SKM-1 treated with dmso at 0.1 percent for 144 hours (cell line): ENCODE data around the gene SEMA3F.

Experiments used
- DNase-seq: peaks from one replicate; lab custom pipeline; 2025; ENCODE audit not compliant: unreplicated experiment; lab: John Stamatoyannopoulos, UW

SEMA3F gene

DNA sequence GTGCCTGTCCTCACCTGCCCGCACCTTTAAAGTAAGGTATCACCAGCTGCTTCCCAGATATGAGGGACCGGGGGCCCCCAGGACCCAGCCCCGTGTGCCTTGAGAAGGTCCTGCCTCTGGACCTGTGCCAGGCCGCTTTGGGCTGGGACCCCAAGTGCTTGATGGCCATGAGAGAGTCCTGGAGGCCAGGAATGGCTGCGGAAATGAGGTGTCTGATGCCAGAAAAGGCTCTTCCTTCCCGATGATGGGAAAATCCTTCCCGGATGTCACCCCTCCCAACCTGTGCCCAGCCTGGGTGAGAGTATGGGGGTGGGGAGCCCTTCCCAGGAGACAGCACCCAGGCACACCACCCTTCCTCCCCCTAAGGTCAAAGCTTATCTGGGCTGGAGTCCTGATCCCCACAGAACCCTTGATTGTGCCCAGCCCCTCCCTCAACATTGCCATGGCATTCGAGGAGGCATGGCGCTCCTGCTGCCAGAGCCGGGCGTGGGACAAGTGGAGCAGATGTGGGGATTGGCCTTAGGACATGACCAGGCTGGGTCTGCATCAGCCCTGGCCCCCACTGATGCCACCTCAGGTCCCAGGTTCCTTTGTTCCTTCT lies 14.2 kb downstream of the SEMA3F start:
- DNase-seq = no peak

DNA sequence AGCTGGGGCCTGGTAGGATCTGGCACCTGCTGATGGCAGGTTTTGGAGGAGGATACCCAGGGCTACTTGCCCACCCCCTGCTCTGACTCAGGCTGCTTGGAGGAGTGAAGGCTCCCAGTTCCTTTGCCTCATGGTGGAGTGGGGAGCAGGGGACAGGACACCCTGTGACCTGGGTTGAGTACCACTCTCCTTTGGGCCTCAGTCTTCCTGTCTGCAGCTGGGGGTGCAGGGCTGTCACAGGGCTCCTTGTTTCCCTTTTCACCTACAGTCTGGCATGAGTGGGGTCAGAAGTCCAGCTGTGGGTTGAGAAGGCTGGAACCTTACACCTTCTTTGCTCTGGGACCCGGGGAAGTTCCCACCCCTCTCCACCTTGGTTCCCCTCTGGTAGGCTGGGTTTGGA lies 14.7 kb downstream of the SEMA3F start:
- no peak for DNase-seq

DNA sequence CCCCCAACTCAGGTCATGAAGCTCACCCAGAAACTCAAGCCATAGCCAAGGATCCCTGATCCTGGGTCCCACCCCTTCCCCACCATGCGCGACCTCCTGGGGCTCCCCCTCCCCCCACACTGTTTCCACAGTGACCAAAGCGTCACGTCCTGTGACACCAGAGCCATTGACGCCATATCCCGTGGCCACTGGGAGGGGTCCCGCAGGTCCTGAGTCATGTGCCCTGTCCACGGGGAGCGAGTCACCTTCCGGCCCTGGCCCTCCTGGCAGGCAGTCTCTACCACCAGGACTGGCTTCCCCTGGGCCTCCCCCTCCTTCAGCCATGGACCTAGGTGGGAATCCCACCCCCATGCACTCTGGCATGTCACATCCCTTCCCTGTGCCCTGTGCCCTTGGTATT lies 15.6 kb downstream of the SEMA3F start:
- DNase-seq = no peak

- DNase-seq = no peak
These were observed 16.6 kb downstream of the SEMA3F start for GRCh38 chr3:50171540-50172301.

DNA sequence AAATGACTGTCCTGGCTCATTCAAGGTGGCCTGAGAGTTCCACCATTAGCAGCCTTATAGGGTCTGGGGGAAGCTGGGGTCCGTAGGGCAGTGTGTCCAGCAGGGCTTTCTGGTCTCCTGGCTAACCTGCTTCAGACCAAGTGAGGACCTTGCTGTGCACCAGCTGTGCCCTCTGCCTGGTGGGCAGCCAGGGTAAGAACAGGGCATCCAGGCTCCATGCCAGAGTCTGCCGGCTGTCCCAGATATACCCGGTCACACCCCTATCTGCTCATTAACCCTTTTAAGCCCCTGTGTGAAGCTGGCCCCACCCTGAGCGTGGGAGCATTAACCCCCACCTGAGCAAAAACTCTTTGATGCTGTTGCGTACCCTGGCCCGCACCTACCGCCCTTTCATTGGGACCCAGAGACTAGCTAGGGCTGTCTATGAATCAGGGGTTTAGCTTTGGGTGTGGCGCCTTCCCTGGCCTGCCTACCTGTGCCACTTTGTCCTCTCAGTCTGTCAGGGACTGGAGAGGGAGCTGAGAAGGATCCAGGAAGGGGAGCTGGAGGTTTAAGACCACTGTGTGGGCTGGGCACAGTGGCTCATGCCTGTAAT lies 17.6 kb downstream of the SEMA3F start:
- DNase-seq = no peak

- DNase-seq = no peak
These were observed 18.8 kb downstream of the SEMA3F start for GRCh38 chr3:50173685-50174516.

DNA sequence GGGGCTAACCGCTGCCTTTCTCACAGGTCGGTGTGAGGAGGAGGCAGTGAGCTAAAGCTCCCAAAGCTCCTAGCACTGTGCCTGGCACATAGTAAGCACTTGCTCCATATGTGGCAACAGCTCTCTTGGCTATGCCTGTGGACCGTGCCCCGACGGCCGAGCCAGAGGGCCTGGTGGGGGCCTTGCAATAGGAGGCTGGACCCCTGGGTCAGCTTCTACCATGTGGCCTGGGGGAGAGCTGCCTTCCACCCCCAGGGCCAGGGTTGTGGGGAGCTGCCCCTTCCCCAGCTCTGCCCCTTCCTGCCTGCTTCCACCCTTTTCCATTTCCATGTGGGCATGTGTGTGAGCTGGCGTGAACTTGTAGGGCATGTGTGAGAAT lies 19.4 kb downstream of the SEMA3F start:
- no peak for DNase-seq

GRCh38 chr3:50174947-50175524 lies 19.9 kb downstream of the SEMA3F start:
- DNase-seq = no peak

GRCh38 chr3:50177346-50177745 lies 22.2 kb downstream of the SEMA3F start:
- no peak for DNase-seq

GRCh38 chr3:50179710-50180109 lies 24.6 kb downstream of the SEMA3F start:
- no peak for DNase-seq

DNA sequence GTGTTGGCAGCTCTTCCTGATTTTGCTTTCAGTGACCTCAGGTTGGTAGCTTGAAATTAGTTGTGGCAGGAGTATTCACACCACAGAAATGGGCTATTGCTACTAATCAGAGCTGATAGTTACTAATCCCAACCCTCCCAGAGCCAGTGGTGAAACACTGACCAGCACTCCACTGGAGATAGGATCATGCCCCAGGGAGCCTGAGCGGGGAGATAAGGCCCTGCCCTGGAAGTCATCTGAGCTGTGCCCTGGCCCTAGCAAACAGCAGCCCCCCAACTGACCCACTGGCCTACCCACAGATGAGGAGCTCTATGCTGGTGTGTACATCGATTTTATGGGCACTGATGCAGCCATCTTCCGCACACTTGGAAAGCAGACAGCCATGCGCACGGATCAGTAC lies 26.9 kb downstream of the SEMA3F start:
- no peak for DNase-seq

GRCh38 chr3:50182533-50183099 lies 27.5 kb downstream of the SEMA3F start:
- no peak for DNase-seq

GRCh38 chr3:50183755-50184154 lies 28.6 kb downstream of the SEMA3F start:
- DNase-seq = no peak

DNA sequence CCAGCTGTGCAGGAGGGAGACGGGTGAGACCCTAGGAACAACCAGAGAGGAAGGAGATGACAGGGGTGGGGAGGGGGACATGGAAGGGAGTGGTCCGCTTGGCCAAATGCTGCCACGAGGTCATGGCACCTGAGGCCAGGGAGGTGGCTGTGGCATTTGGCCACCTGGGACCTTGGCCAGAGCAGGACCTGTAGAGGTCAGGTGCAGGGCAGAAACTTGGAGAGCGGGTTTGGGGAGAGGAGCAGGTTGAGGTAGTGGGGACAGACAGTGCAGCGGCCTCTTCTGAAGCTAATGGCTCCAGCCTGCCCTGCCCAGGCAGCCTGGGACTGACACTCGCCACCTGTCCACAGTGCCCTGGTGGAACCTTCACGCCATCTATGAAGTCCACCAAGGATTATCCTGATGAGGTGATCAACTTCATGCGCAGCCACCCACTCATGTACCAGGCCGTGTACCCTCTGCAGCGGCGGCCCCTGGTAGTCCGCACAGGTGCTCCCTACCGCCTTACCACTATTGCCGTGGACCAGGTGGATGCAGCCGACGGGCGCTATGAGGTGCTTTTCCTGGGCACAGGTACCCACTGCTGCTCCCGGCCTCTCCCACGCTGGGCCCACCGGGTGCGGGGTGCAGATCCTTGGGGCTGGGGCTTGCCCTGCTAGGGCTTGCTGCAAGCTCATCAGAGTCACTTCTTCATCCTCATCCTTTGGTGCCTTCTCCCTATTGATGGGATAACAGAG lies 29.3 kb downstream of the SEMA3F start:
- DNase-seq = no peak

- DNase-seq = no peak
These were observed 30.1 kb downstream of the SEMA3F start for GRCh38 chr3:50185230-50185629.

GRCh38 chr3:50186096-50186495 lies 31.0 kb downstream of the SEMA3F start:
- DNase-seq = no peak

DNA sequence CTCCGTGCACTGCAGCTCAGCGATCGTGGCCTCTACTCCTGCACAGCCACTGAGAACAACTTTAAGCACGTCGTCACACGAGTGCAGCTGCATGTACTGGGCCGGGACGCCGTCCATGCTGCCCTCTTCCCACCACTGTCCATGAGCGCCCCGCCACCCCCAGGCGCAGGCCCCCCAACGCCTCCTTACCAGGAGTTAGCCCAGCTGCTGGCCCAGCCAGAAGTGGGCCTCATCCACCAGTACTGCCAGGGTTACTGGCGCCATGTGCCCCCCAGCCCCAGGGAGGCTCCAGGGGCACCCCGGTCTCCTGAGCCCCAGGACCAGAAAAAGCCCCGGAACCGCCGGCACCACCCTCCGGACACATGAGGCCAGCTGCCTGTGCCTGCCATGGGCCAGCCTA lies 32.6 kb downstream of the SEMA3F start:
- no peak for DNase-seq

- DNase-seq = peak; percentile 73
These were observed 34.1 kb downstream of the SEMA3F start for GRCh38 chr3:50189274-50189673.

- no peak for DNase-seq
These were observed 34.9 kb downstream of the SEMA3F start for GRCh38 chr3:50189989-50190388.

DNA sequence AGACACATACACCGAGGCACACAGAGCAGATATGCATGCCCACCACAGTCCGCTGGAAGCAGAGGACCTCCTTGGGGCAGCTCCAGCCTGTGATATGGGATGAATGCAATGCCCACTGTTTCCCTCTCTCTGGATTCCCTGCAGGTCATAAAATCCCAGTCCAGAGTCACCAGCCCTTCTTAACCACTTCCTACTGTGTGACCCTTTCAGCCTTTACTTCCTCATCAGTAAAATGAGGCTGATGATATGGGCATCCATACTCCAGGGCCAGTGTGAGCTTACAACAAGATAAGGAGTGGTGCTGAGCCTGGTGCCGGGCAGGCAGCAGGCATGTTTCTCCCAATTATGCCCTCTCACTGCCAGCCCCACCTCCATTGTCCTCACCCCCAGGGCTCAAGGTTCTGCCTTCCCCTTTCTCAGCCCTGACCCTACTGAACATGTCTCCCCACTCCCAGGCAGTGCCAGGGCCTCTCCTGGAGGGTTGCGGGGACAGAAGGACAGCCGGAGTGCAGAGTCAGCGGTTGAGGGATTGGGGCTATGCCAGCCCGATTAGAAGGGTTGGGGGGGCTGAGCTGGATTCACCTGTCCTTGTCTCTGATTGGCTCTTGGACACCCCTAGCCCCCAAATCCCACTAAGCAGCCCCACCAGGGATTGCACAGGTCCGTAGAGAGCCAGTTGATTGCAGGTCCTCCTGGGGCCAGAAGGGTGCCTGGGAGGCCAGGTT lies 36.0 kb downstream of the SEMA3F start, which contains the start of gene GNAT1:
Gene GNAT1 (plus strand): TSS at position 675 of the 725 bp plus-strand sequence. CDS start 116 bp downstream, outside the sequence.
- DNase-seq = peak; percentile 63
